Fibroblast of lung (primary cell): ENCODE data around the gene IKZF5. TPM values are rescaled to one million over a fixed set of nuclear protein-coding genes. Genes with fewer than 3 reads are reported as not detected.
A peak's percentile ranks its signal among the peaks of the same experiment; 100 is the strongest.

Source experiments
- DNase-seq, 2 donors: peaks; one replicate each; pipeline versions ENCODE4 v3.0.0 to v3.0.0-alpha.2; 2010; ENCODE audit warnings: low read depth in 2 of 2
- H2AFZ ChIP-seq: 2 replicates; pipeline ENCODE4 v1.5.1; 2012; ENCODE audit warnings: low read length, control low read depth, inconsistent platforms
- H3K27ac ChIP-seq: 2 replicates; pipeline ENCODE4 v1.5.1; 2011; ENCODE audit warnings: low read length, control low read depth; ENCODE audit not compliant: insufficient read depth
- H3K27me3 ChIP-seq: 2 replicates; pipeline ENCODE4 v1.5.1; 2011; ENCODE audit warnings: mild to moderate bottlenecking, low read length; ENCODE audit not compliant: control insufficient read depth, insufficient read depth
- H3K36me3 ChIP-seq: 2 replicates; pipeline ENCODE4 v1.5.1; 2011; ENCODE audit warnings: low read length; ENCODE audit not compliant: control insufficient read depth, insufficient read depth
- H3K4me1 ChIP-seq: 2 replicates; pipeline ENCODE4 v1.5.1; 2011; ENCODE audit warnings: low read length; ENCODE audit not compliant: control insufficient read depth, insufficient read depth; ENCODE audit errors: extremely low read depth
- H3K4me2 ChIP-seq: 2 replicates; pipeline ENCODE4 v1.5.1; 2011; ENCODE audit warnings: low read length, control low read depth; ENCODE audit not compliant: insufficient read depth; ENCODE audit errors: extremely low read depth
- H3K4me3 ChIP-seq, 4 experiments: fragments of 200-600 bp in 1 of 4; sonication (generic) in 1 of 4; replicated peaks in 1 of 4; 2 replicates each; pipeline ENCODE4 v1.5.1; 2011 to 2016; ENCODE audit warnings: low read length in 4 of 4, low read depth in 3 of 4, mild to moderate bottlenecking in 3 of 4, control low read depth in 2 of 4, inconsistent platforms in 1 of 4, mixed read lengths in 1 of 4; ENCODE audit not compliant: insufficient read depth in 1 of 4; ENCODE audit errors: control extremely low read depth in 1 of 4
- H3K79me2 ChIP-seq: 2 replicates; pipeline ENCODE4 v1.5.1; 2012; ENCODE audit warnings: mild to moderate bottlenecking, low read length, inconsistent platforms; ENCODE audit not compliant: control insufficient read depth, insufficient read depth
- H3K9ac ChIP-seq: 2 replicates; pipeline ENCODE4 v1.5.1; 2011; ENCODE audit warnings: mild to moderate bottlenecking, low read length, control low read depth; ENCODE audit not compliant: insufficient read depth
- H3K9me3 ChIP-seq: 2 replicates; pipeline ENCODE4 v1.5.1; 2012; ENCODE audit warnings: low read depth, low read length; ENCODE audit not compliant: control insufficient read depth, insufficient read depth
- H4K20me1 ChIP-seq: 2 replicates; pipeline ENCODE4 v1.5.1; 2011; ENCODE audit warnings: low read length; ENCODE audit not compliant: control insufficient read depth, insufficient read depth; ENCODE audit errors: extremely low read depth
- EZH2 ChIP-seq: IDR thresholded peaks from 2 replicates; pipeline ENCODE4 v1.5.1; 2012; ENCODE audit warnings: low read length, control low read depth, mild to moderate bottlenecking; ENCODE audit errors: missing control alignments
- polyA plus RNA-seq, 2 donors: library from polyadenylated mRNA; depleted of rRNA in 1 of 2; stranded (reverse) in 1 of 2; unstranded in 1 of 2; fragments of >200 nt; gene quantifications; 2 replicates each; pipeline ENCODE4 v1.2.1, GENCODE V29; 2011 to 2012; ENCODE audit warnings: missing spikeins in 1 of 2
- total RNA-seq: library from RNA; depleted of rRNA; stranded (reverse); fragments of >200 nt; gene quantifications from 2 replicates; pipeline ENCODE4 v1.2.1, GENCODE V29; 2014
- TF ChIP-seq, protein P1 (sequence below), 2 donors: IDR thresholded peaks in 1 of 2; conservative IDR thresholded peaks in 1 of 2; 1 replicate in 1 of 2; 2 replicates in 1 of 2; pipeline ENCODE4 v1.5.1; 2011 to 2012; ENCODE audit warnings: low read length in 2 of 2, control low read depth in 1 of 2, inconsistent platforms in 1 of 2, low read depth in 1 of 2, mild to moderate bottlenecking in 1 of 2

The IKZF5 gene
- total and polyA plus RNA-seq, 2 donors (not counting 1 experiment from before 2014, with no cell fraction given) = 3.1 to 12.5 TPM

DNA sequence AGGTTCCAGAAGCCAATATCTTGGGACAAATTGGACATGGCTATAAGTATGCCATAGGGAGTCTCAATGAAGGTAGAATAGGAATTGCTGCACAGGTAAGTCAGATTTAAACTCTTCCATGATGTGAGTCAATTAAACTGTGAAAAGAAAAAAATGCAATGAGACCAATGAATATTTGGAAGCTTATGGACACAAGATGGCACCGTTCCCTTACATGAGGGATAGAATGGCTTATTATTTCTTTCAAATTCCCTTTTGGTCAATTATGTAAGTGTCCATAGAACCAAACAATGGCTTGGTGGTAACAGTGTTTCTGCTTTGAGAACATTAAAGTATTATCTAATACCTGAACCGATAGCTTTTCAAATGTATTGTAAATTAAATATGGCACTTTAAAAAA is 35.8 kb upstream of the IKZF5 start:
- H3K9me3 ChIP-seq = no peaks in the 10 kb centered on the region
- no peaks in the 10 kb centered on the region for H3K36me3 ChIP-seq
- no peak overlapping the region for H3K9ac ChIP-seq
- no peak overlapping the region for H2AFZ ChIP-seq
- H3K27me3 ChIP-seq = no peaks in the 10 kb centered on the region
- no peaks in the 10 kb centered on the region for H3K4me1 ChIP-seq
- H4K20me1 ChIP-seq = no peaks in the 10 kb centered on the region
- TF ChIP-seq, protein P1, sequence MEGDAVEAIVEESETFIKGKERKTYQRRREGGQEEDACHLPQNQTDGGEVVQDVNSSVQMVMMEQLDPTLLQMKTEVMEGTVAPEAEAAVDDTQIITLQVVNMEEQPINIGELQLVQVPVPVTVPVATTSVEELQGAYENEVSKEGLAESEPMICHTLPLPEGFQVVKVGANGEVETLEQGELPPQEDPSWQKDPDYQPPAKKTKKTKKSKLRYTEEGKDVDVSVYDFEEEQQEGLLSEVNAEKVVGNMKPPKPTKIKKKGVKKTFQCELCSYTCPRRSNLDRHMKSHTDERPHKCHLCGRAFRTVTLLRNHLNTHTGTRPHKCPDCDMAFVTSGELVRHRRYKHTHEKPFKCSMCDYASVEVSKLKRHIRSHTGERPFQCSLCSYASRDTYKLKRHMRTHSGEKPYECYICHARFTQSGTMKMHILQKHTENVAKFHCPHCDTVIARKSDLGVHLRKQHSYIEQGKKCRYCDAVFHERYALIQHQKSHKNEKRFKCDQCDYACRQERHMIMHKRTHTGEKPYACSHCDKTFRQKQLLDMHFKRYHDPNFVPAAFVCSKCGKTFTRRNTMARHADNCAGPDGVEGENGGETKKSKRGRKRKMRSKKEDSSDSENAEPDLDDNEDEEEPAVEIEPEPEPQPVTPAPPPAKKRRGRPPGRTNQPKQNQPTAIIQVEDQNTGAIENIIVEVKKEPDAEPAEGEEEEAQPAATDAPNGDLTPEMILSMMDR (conservative IDR thresholded peaks at IDR 0.05 in 1 of 2, IDR thresholded peaks at IDR 0.05 in 1 of 2; ENCODE audit: low read depth in 1 of 2, low read length in 2 of 2) = peak in 1 of 2 donors; percentile 18
- TF ChIP-seq EZH2 = no peak
- H3K27ac ChIP-seq = no peak overlapping the region
- H3K4me2 ChIP-seq = no peak overlapping the region
- H3K79me2 ChIP-seq = no peaks in the 10 kb centered on the region
- DNase-seq = peak in 1 of 2 donors; percentile 18
- H3K4me3 ChIP-seq = no peak overlapping the region

DNA sequence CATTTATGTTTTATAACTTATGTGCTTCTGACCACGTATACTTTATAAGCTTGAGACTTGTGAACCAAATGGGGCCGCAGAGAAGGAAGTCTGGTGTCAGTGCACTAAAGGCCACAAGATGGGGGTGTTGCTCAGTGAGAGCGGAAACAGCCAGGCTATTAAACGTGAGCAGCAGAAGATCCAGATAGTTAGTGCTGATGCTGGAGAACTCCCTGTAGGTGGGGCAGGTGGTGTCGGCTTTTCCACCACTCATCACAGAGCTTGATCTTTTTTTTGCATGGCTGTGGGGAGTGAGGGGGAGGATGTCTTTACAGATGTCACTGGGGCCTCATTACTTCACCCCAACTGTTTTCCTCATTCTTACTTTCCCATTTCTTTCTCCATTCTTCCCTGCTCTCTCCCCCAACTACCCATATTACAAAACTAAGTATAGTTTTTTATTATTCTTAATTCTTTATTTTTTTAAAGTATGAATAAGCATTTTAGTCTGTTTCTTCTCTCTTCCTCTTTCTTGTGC is 34.9 kb upstream of the IKZF5 start:
- no peaks in the 10 kb centered on the region for H4K20me1 ChIP-seq
- H3K27me3 ChIP-seq = no peaks in the 10 kb centered on the region
- TF ChIP-seq, protein P1 (conservative IDR thresholded peaks at IDR 0.05 in 1 of 2, IDR thresholded peaks at IDR 0.05 in 1 of 2; ENCODE audit: low read depth in 1 of 2, low read length in 2 of 2) = peak; percentile 70 to 82
- TF ChIP-seq EZH2 = no peak
- H3K79me2 ChIP-seq = no peaks in the 10 kb centered on the region
- peak; percentile 45 to 64 for DNase-seq
- no peak overlapping the region for H3K27ac ChIP-seq
- no peak overlapping the region for H3K9ac ChIP-seq
- no peak overlapping the region for H2AFZ ChIP-seq
- H3K36me3 ChIP-seq = no peaks in the 10 kb centered on the region
- no peaks in the 10 kb centered on the region for H3K9me3 ChIP-seq
- H3K4me1 ChIP-seq = no peaks in the 10 kb centered on the region
- H3K4me2 ChIP-seq = no peak overlapping the region
- H3K4me3 ChIP-seq = no peak overlapping the region

DNA sequence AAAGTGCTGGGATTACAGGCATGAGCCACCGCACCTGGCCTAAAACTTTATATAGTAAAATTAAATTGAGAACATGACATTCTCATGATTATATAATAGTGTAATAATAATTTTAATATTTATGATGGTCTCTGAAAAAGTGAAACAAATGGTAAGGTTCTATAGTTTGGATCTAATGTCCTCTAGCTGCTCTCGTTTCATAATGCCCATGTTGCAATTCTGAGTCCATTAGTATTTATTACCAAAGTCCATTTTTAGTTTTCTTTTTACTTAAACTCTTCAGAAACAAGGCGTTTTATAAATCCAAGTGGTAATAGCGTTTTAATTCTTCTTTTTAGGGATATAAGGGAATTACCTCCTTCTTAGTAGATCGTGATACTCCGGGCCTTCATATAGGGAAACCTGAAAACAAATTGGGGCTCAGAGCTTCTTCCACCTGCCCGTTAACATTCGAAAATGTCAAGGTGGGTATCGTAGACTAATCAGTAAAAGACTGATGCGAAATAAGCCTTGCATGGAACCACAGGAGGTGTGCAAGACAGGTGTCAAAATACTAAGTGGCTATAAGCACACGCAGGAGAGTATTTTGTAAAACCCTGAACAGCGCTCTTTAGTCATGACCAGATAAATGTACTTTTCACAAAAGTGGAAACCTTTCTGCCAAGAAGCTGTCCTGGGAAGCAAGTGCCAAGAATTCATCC is 34.3 kb upstream of the IKZF5 start:
- no peak overlapping the region for H2AFZ ChIP-seq
- no peak for DNase-seq
- no peaks in the 10 kb centered on the region for H4K20me1 ChIP-seq
- no peak overlapping the region for H3K9ac ChIP-seq
- no peaks in the 10 kb centered on the region for H3K4me1 ChIP-seq
- no peak overlapping the region for H3K4me3 ChIP-seq
- TF ChIP-seq, protein P1 (conservative IDR thresholded peaks at IDR 0.05 in 1 of 2, IDR thresholded peaks at IDR 0.05 in 1 of 2; ENCODE audit: low read depth in 1 of 2, low read length in 2 of 2) = no peak
- no peak for TF ChIP-seq EZH2
- no peak overlapping the region for H3K27ac ChIP-seq
- no peaks in the 10 kb centered on the region for H3K36me3 ChIP-seq
- no peak overlapping the region for H3K4me2 ChIP-seq
- no peaks in the 10 kb centered on the region for H3K79me2 ChIP-seq
- no peaks in the 10 kb centered on the region for H3K27me3 ChIP-seq
- no peaks in the 10 kb centered on the region for H3K9me3 ChIP-seq
